Neural progenitor cell (in vitro differentiated cells): Measurements from ENCODE around the gene ARHGAP23. TPM values are rescaled to one million over a fixed set of nuclear protein-coding genes. Genes with fewer than 3 reads are reported as not detected.

ENCODE experiments used
- DNase-seq: peaks from one replicate; pipeline ENCODE4 v3.0.0-alpha.2; 2016; ENCODE audit warnings: low spot score
- H2AFZ ChIP-seq: fragments of 200-600 bp; sonication (generic); replicated peaks from 2 replicates; pipeline ENCODE4 v1.6.1; 2016; ENCODE audit warnings: antibody characterized with exemption
- H3F3A ChIP-seq: fragments of 200-600 bp; sonication (generic); 2 replicates; pipeline ENCODE4 v1.6.1; 2016; ENCODE audit warnings: antibody characterized with exemption, low read depth
- H3K27ac ChIP-seq: fragments of 200-600 bp; sonication (generic); 2 replicates; pipeline ENCODE4 v1.5.1; 2016; ENCODE audit warnings: mild to moderate bottlenecking
- H3K27me3 ChIP-seq: fragments of 200-600 bp; sonication (generic); 2 replicates; pipeline ENCODE4 v1.6.1; 2016; ENCODE audit warnings: mild to moderate bottlenecking, moderate library complexity
- H3K36me3 ChIP-seq: fragments of 200-600 bp; sonication (generic); 2 replicates; pipeline ENCODE4 v1.5.1; 2016
- H3K4me1 ChIP-seq: fragments of 200-600 bp; sonication (generic); 2 replicates; pipeline ENCODE4 v1.6.1; 2016; ENCODE audit warnings: mixed run types
- H3K4me2 ChIP-seq: fragments of 200-600 bp; sonication (generic); 2 replicates; pipeline ENCODE4 v1.6.1; 2016
- H3K4me3 ChIP-seq: fragments of 200-600 bp; sonication (generic); 2 replicates; pipeline ENCODE4 v1.5.1; 2016
- H3K79me2 ChIP-seq: fragments of 200-600 bp; sonication (generic); 2 replicates; pipeline ENCODE4 v1.6.1; 2016; ENCODE audit warnings: low read depth
- H3K9ac ChIP-seq: fragments of 200-600 bp; sonication (generic); 2 replicates; pipeline ENCODE4 v1.6.1; 2016
- H3K9me3 ChIP-seq: fragments of 200-600 bp; sonication (generic); 2 replicates; pipeline ENCODE4 v1.5.1; 2016; ENCODE audit warnings: low read depth
- H4K20me1 ChIP-seq: fragments of 200-600 bp; sonication (generic); 2 replicates; pipeline ENCODE4 v1.6.1; 2016; ENCODE audit warnings: low read depth
- H3K27ac Mint-ChIP-seq: 3 replicates; pipeline ENCODE4 v1.8.0; 2021; ENCODE audit warnings: mixed read lengths
- H3K27me3 Mint-ChIP-seq: 2 replicates; pipeline ENCODE4 v1.8.0; 2022; ENCODE audit warnings: low read depth, mild to moderate bottlenecking, inconsistent platforms, moderate library complexity, mixed read lengths; ENCODE audit not compliant: insufficient read depth
- H3K36me3 Mint-ChIP-seq: 3 replicates; pipeline ENCODE4 v1.8.0; 2021; ENCODE audit warnings: mixed read lengths
- H3K4me1 Mint-ChIP-seq: 3 replicates; pipeline ENCODE4 v1.8.0; 2021; ENCODE audit warnings: mixed read lengths
- H3K4me3 Mint-ChIP-seq: 3 replicates; pipeline ENCODE4 v1.8.0; 2021; ENCODE audit warnings: mild to moderate bottlenecking, moderate library complexity, mixed read lengths
- H3K9me3 Mint-ChIP-seq: 3 replicates; pipeline ENCODE4 v1.8.0; 2020; ENCODE audit warnings: mixed read lengths
- CTCF ChIP-seq: fragments of 200-600 bp; sonication (generic); IDR thresholded peaks from 2 replicates; pipeline ENCODE4 v1.5.1; 2017; ENCODE audit warnings: antibody characterized with exemption, mild to moderate bottlenecking
- EZH2 ChIP-seq: fragments of 200-600 bp; sonication (generic); IDR thresholded peaks from 2 replicates; pipeline ENCODE4 v1.6.1; 2017; ENCODE audit warnings: antibody characterized with exemption, mild to moderate bottlenecking, moderate library complexity
- EZH2phosphoT487 ChIP-seq: fragments of 200-600 bp; sonication (generic); IDR thresholded peaks from 2 replicates; pipeline ENCODE4 v1.6.1; 2017; ENCODE audit warnings: antibody characterized with exemption
- total RNA-seq: library from RNA; depleted of rRNA; stranded (reverse); fragments of >200 nt; gene quantifications from 2 replicates; pipeline ENCODE4 v1.2.3, GENCODE V29; 2015; ENCODE audit warnings: low replicate concordance

The ARHGAP23 gene
- total RNA-seq, 1 donor from 2014 or later, result 6.1 TPM

GRCh38 chr17:38509772-38510420, 81.6 kb downstream of the ARHGAP23 start:
- no peaks in the 10 kb centered on the region for H3K36me3 ChIP-seq
- Mint-ChIP-seq H3K4me1 (peaks cover 34% of the 10 kb centered on the region), H3K9me3 (no peaks in the 10 kb centered on the region), H3K4me3 (peak overlapping the region; percentile 89), H3K27ac (peak overlapping the region; percentile 92), H3K36me3 (no peaks in the 10 kb centered on the region), H3K27me3 (peaks cover 36% of the 10 kb centered on the region)
- H3K4me3 ChIP-seq, result peak overlapping the region; percentile 36
- H4K20me1 ChIP-seq, result no peaks in the 10 kb centered on the region
- no peaks in the 10 kb centered on the region for H3K79me2 ChIP-seq
- H3K9ac ChIP-seq, result no peak overlapping the region
- H3F3A ChIP-seq, result peaks cover 29% of the 10 kb centered on the region
- no peak for DNase-seq
- H3K9me3 ChIP-seq, result no peaks in the 10 kb centered on the region
- H3K4me1 ChIP-seq, result peaks cover 14% of the 10 kb centered on the region
- no peak overlapping the region for H3K27ac ChIP-seq
- TF ChIP-seq EZH2 (no peak), CTCF (no peak), EZH2phosphoT487 (no peak)
- H2AFZ ChIP-seq, result peak overlapping the region; percentile 85
- peaks cover 37% of the 10 kb centered on the region for H3K27me3 ChIP-seq
- peak overlapping the region; percentile 75 for H3K4me2 ChIP-seq

- TF ChIP-seq EZH2phosphoT487 (peak; percentile 17), EZH2 (no peak), CTCF (peak; percentile 16)
- peaks cover 14% of the 10 kb centered on the region for H3K4me1 ChIP-seq
- Mint-ChIP-seq H3K9me3 (no peaks in the 10 kb centered on the region), H3K4me3 (peak overlapping the region; percentile 84), H3K36me3 (no peaks in the 10 kb centered on the region), H3K4me1 (peaks cover 28% of the 10 kb centered on the region), H3K27me3 (peaks cover 37% of the 10 kb centered on the region), H3K27ac (no peak overlapping the region)
- H3K27me3 ChIP-seq, result peaks cover 37% of the 10 kb centered on the region
- H3K36me3 ChIP-seq, result no peaks in the 10 kb centered on the region
- no peak overlapping the region for H3K27ac ChIP-seq
- H2AFZ ChIP-seq, result peak overlapping the region; percentile 85
- no peaks in the 10 kb centered on the region for H3K79me2 ChIP-seq
- no peaks in the 10 kb centered on the region for H4K20me1 ChIP-seq
- DNase-seq, result peak; percentile 94
- H3K9me3 ChIP-seq, result no peaks in the 10 kb centered on the region
- H3K4me2 ChIP-seq, result peak overlapping the region; percentile 99
- peak overlapping the region; percentile 53 for H3K4me3 ChIP-seq
- H3K9ac ChIP-seq, result no peak overlapping the region
- peaks cover 29% of the 10 kb centered on the region for H3F3A ChIP-seq
Measured at GRCh38 chr17:38510421-38511149, 82.3 kb downstream of the ARHGAP23 start.

- Histone ChIP-seq H3K9ac (no peak overlapping the region), H4K20me1 (no peaks in the 10 kb centered on the region), H2AFZ (peak overlapping the region; percentile 36), H3K4me1 (peaks cover 14% of the 10 kb centered on the region), H3K27ac (no peak overlapping the region), H3F3A (peaks cover 29% of the 10 kb centered on the region), H3K36me3 (no peaks in the 10 kb centered on the region), H3K9me3 (no peaks in the 10 kb centered on the region), H3K27me3 (peaks cover 37% of the 10 kb centered on the region), H3K4me2 (peak overlapping the region; percentile 99), H3K4me3 (peak overlapping the region; percentile 53), H3K79me2 (no peaks in the 10 kb centered on the region)
- Mint-ChIP-seq H3K9me3 (no peaks in the 10 kb centered on the region), H3K27me3 (peaks cover 38% of the 10 kb centered on the region), H3K4me3 (peak overlapping the region; percentile 84), H3K27ac (no peak overlapping the region), H3K36me3 (no peaks in the 10 kb centered on the region), H3K4me1 (peaks cover 25% of the 10 kb centered on the region)
- DNase-seq, result no peak
- no peak for TF ChIP-seq CTCF
- TF ChIP-seq EZH2, result no peak
- no peak for TF ChIP-seq EZH2phosphoT487
Measured at GRCh38 chr17:38511150-38512108, 83.2 kb downstream of the ARHGAP23 start.
